WERI-Rb-1 (cell line): ENCODE measurements around the gene NINJ2.
A peak's percentile ranks its signal among the peaks of the same experiment; 100 is the strongest.

Experiments
- DNase-seq: peaks from one replicate; pipeline ENCODE4 v3.0.0-alpha.2; 2020
- H3K27ac ChIP-seq: fragments of 250-450 bp; sonication (Bioruptor Pico); 2 replicates; pipeline ENCODE4 v1.5.1; 2020; ENCODE audit warnings: mild to moderate bottlenecking, moderate library complexity
- H3K27me3 ChIP-seq: fragments of 250-450 bp; sonication (Bioruptor Pico); 2 replicates; pipeline ENCODE4 v1.5.1; 2021; ENCODE audit warnings: mild to moderate bottlenecking, low read depth, moderate library complexity; ENCODE audit not compliant: insufficient read depth, severe bottlenecking
- H3K36me3 ChIP-seq: fragments of 250-450 bp; sonication (Bioruptor Pico); 2 replicates; pipeline ENCODE4 v1.5.1; 2020; ENCODE audit warnings: mild to moderate bottlenecking, moderate library complexity
- H3K4me3 ChIP-seq: 2 replicates; pipeline ENCODE4 v1.5.1; 2011; ENCODE audit warnings: low read depth, mild to moderate bottlenecking, control low read depth, low read length
- H3K9me3 ChIP-seq: fragments of 250-450 bp; sonication (Bioruptor Pico); 2 replicates; pipeline ENCODE4 v1.5.1; 2021; ENCODE audit warnings: mild to moderate bottlenecking, moderate library complexity; ENCODE audit not compliant: severe bottlenecking
- TF ChIP-seq, protein P1 (sequence below): IDR thresholded peaks from 2 replicates; pipeline ENCODE4 v1.5.1; 2011; ENCODE audit warnings: low read depth, mild to moderate bottlenecking, control low read depth, inconsistent platforms, low read length

The NINJ2 gene

DNA sequence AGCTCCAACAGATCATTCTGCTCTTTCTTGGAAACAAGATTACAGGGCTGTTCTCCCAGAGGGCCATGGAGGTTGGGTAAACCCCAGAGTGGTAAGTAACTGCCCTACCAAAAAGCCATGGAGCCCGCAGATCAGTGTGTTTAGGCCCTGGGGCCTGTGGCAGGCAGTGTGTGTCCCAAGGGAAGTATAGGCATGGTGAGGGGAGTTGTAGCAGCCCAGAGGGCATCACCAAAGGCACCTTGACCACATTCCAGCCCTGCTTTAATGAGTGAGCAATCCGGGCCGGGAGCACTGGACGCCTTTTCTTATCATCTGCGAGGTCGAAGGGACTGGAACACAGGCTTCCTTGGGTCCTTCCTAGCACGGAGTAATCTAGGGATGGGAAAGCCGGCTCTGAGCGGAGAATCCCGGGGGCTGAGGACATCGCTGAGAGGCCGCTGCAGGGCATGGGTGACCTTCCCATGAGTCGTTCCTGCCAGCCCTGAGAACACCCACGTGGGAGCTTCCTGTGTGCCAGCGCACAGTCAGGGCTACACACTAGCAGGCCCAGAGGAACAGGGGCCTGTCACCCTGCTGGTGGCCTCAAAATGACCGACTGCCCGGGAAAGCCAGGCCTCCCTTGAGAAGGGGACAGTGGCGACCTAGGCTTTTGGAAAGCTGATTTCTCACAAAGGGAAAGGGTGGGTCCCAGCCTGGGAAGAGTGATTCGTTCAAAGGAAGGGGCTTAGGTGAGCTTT, 91.3 kb downstream of the NINJ2 start:
- Histone ChIP-seq H3K36me3 (no peaks in the 10 kb centered on the region), H3K4me3 (no peak overlapping the region), H3K9me3 (no peaks in the 10 kb centered on the region), H3K27me3 (no peaks in the 10 kb centered on the region), H3K27ac (no peak overlapping the region)
- no peak for DNase-seq
- TF ChIP-seq, protein P1, sequence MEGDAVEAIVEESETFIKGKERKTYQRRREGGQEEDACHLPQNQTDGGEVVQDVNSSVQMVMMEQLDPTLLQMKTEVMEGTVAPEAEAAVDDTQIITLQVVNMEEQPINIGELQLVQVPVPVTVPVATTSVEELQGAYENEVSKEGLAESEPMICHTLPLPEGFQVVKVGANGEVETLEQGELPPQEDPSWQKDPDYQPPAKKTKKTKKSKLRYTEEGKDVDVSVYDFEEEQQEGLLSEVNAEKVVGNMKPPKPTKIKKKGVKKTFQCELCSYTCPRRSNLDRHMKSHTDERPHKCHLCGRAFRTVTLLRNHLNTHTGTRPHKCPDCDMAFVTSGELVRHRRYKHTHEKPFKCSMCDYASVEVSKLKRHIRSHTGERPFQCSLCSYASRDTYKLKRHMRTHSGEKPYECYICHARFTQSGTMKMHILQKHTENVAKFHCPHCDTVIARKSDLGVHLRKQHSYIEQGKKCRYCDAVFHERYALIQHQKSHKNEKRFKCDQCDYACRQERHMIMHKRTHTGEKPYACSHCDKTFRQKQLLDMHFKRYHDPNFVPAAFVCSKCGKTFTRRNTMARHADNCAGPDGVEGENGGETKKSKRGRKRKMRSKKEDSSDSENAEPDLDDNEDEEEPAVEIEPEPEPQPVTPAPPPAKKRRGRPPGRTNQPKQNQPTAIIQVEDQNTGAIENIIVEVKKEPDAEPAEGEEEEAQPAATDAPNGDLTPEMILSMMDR = no peak

DNA sequence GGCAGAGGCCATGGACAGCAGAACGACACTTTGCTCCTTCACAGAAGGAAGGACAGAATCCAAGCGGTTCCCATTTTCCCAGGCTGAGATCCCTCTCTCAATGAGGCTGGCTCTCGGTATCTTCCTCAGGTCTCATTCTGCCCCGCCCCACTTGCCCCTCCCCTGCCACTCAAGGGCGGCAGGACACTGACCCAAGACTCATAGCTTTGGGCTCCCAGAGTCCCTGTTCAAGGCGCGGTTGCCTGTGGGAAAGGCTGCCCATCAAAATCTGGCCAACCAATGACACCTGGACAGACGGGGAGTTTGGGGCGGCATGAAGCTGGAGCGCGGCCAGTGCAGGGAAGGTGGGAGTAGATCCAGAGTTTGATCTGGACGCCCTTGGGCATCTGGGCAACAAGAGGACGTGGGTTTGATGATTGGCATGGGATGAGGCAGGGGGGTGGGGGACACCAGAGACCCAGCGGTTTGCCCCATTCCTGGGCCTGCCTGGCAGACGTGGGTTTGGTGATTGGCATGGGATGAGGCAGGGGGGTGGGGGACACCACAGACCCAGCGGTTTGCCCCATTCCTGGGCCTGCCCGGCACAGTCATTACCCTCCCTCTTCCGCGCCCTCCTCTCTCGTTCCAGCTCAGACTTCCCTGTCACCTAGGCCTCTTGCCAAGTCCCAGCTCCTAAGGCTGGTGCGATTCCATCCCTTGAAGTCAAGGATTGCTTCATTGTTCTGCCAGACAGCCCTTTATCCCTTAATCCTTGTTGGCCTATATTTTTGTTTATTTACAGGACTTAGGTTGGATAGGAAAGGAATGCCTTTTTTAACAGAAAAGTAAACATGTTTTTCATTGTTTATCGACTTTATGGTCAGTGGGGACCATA, 92.1 kb downstream of the NINJ2 start:
- no peak for DNase-seq
- Histone ChIP-seq H3K9me3 (no peaks in the 10 kb centered on the region), H3K36me3 (no peaks in the 10 kb centered on the region), H3K27ac (no peak overlapping the region), H3K4me3 (no peak overlapping the region), H3K27me3 (no peaks in the 10 kb centered on the region)
- TF ChIP-seq, protein P1 = no peak

GRCh38 chr12:570435-570920, 92.8 kb downstream of the NINJ2 start:
- no peak for DNase-seq
- H3K27ac ChIP-seq = no peak overlapping the region

GRCh38 chr12:569803-570434, 93.3 kb downstream of the NINJ2 start:
- Histone ChIP-seq H3K36me3 (no peaks in the 10 kb centered on the region), H3K27ac (no peak overlapping the region), H3K27me3 (no peaks in the 10 kb centered on the region), H3K9me3 (no peaks in the 10 kb centered on the region), H3K4me3 (peak overlapping the region; percentile 72)
- DNase-seq = peak; percentile 84
- TF ChIP-seq, protein P1 = peak; percentile 86

More at GRCh38 chr12:570435-570920, 92.8 kb downstream of the NINJ2 start:
- peak overlapping the region; percentile 72 for H3K4me3 ChIP-seq
- H3K36me3 ChIP-seq = no peaks in the 10 kb centered on the region
- TF ChIP-seq, protein P1 = no peak
- H3K27me3 ChIP-seq = no peaks in the 10 kb centered on the region
- no peaks in the 10 kb centered on the region for H3K9me3 ChIP-seq

- no peaks in the 10 kb centered on the region for H3K36me3 ChIP-seq
- H3K4me3 ChIP-seq = peak overlapping the region; percentile 72
- TF ChIP-seq, protein P1 = no peak
- DNase-seq = no peak
- no peaks in the 10 kb centered on the region for H3K27me3 ChIP-seq
- H3K27ac ChIP-seq = no peak overlapping the region
- H3K9me3 ChIP-seq = no peaks in the 10 kb centered on the region
These were observed 94.1 kb downstream of the NINJ2 start for GRCh38 chr12:569091-569676.
